Neural progenitor cell (in vitro differentiated cells): Measurements from ENCODE around the gene LIMS2. TPM values are rescaled to one million over a fixed set of nuclear protein-coding genes. Genes with fewer than 3 reads are reported as not detected.

Source experiments
- DNase-seq: peaks from one replicate; pipeline ENCODE4 v3.0.0-alpha.2; 2016; ENCODE audit warnings: low spot score
- H2AFZ ChIP-seq: fragments of 200-600 bp; sonication (generic); replicated peaks from 2 replicates; pipeline ENCODE4 v1.6.1; 2016; ENCODE audit warnings: antibody characterized with exemption
- H3F3A ChIP-seq: fragments of 200-600 bp; sonication (generic); 2 replicates; pipeline ENCODE4 v1.6.1; 2016; ENCODE audit warnings: antibody characterized with exemption, low read depth
- H3K27ac ChIP-seq: fragments of 200-600 bp; sonication (generic); 2 replicates; pipeline ENCODE4 v1.5.1; 2016; ENCODE audit warnings: mild to moderate bottlenecking
- H3K27me3 ChIP-seq: fragments of 200-600 bp; sonication (generic); 2 replicates; pipeline ENCODE4 v1.6.1; 2016; ENCODE audit warnings: mild to moderate bottlenecking, moderate library complexity
- H3K36me3 ChIP-seq: fragments of 200-600 bp; sonication (generic); 2 replicates; pipeline ENCODE4 v1.5.1; 2016
- H3K4me1 ChIP-seq: fragments of 200-600 bp; sonication (generic); 2 replicates; pipeline ENCODE4 v1.6.1; 2016; ENCODE audit warnings: mixed run types
- H3K4me2 ChIP-seq: fragments of 200-600 bp; sonication (generic); 2 replicates; pipeline ENCODE4 v1.6.1; 2016
- H3K4me3 ChIP-seq: fragments of 200-600 bp; sonication (generic); 2 replicates; pipeline ENCODE4 v1.5.1; 2016
- H3K79me2 ChIP-seq: fragments of 200-600 bp; sonication (generic); 2 replicates; pipeline ENCODE4 v1.6.1; 2016; ENCODE audit warnings: low read depth
- H3K9ac ChIP-seq: fragments of 200-600 bp; sonication (generic); 2 replicates; pipeline ENCODE4 v1.6.1; 2016
- H3K9me3 ChIP-seq: fragments of 200-600 bp; sonication (generic); 2 replicates; pipeline ENCODE4 v1.5.1; 2016; ENCODE audit warnings: low read depth
- H4K20me1 ChIP-seq: fragments of 200-600 bp; sonication (generic); 2 replicates; pipeline ENCODE4 v1.6.1; 2016; ENCODE audit warnings: low read depth
- H3K27ac Mint-ChIP-seq: 3 replicates; pipeline ENCODE4 v1.8.0; 2021; ENCODE audit warnings: mixed read lengths
- H3K27me3 Mint-ChIP-seq: 2 replicates; pipeline ENCODE4 v1.8.0; 2022; ENCODE audit warnings: low read depth, mild to moderate bottlenecking, inconsistent platforms, moderate library complexity, mixed read lengths; ENCODE audit not compliant: insufficient read depth
- H3K36me3 Mint-ChIP-seq: 3 replicates; pipeline ENCODE4 v1.8.0; 2021; ENCODE audit warnings: mixed read lengths
- H3K4me1 Mint-ChIP-seq: 3 replicates; pipeline ENCODE4 v1.8.0; 2021; ENCODE audit warnings: mixed read lengths
- H3K4me3 Mint-ChIP-seq: 3 replicates; pipeline ENCODE4 v1.8.0; 2021; ENCODE audit warnings: mild to moderate bottlenecking, moderate library complexity, mixed read lengths
- H3K9me3 Mint-ChIP-seq: 3 replicates; pipeline ENCODE4 v1.8.0; 2020; ENCODE audit warnings: mixed read lengths
- CTCF ChIP-seq: fragments of 200-600 bp; sonication (generic); IDR thresholded peaks from 2 replicates; pipeline ENCODE4 v1.5.1; 2017; ENCODE audit warnings: antibody characterized with exemption, mild to moderate bottlenecking
- EZH2 ChIP-seq: fragments of 200-600 bp; sonication (generic); IDR thresholded peaks from 2 replicates; pipeline ENCODE4 v1.6.1; 2017; ENCODE audit warnings: antibody characterized with exemption, mild to moderate bottlenecking, moderate library complexity
- EZH2phosphoT487 ChIP-seq: fragments of 200-600 bp; sonication (generic); IDR thresholded peaks from 2 replicates; pipeline ENCODE4 v1.6.1; 2017; ENCODE audit warnings: antibody characterized with exemption
- total RNA-seq: library from RNA; depleted of rRNA; stranded (reverse); fragments of >200 nt; gene quantifications from 2 replicates; pipeline ENCODE4 v1.2.3, GENCODE V29; 2015; ENCODE audit warnings: low replicate concordance

LIMS2 gene
- total RNA-seq, 1 donor from 2014 or later, result not detected

- Histone ChIP-seq H3K27me3 (peaks cover 65% of the 10 kb centered on the region), H3K79me2 (no peaks in the 10 kb centered on the region), H3K27ac (no peak overlapping the region), H3K4me2 (no peak overlapping the region), H3K4me1 (peaks cover 5% of the 10 kb centered on the region), H3K36me3 (no peaks in the 10 kb centered on the region), H3K9me3 (no peaks in the 10 kb centered on the region), H3F3A (no peaks in the 10 kb centered on the region), H3K4me3 (no peak overlapping the region), H4K20me1 (peaks cover 12% of the 10 kb centered on the region), H3K9ac (no peak overlapping the region), H2AFZ (no peak overlapping the region)
- Mint-ChIP-seq H3K4me3 (no peak overlapping the region), H3K36me3 (no peaks in the 10 kb centered on the region), H3K9me3 (peaks cover 18% of the 10 kb centered on the region), H3K27me3 (peaks cover 21% of the 10 kb centered on the region), H3K4me1 (peaks cover 6% of the 10 kb centered on the region), H3K27ac (no peak overlapping the region)
- no peak for DNase-seq
- no peak for TF ChIP-seq CTCF
- no peak for TF ChIP-seq EZH2phosphoT487
Observed at GRCh38 chr2:127670957-127671290, 4.4 kb downstream of the LIMS2 start.

GRCh38 chr2:127670055-127670956 lies 5.0 kb downstream of the LIMS2 start:
- Histone ChIP-seq H3K79me2 (no peaks in the 10 kb centered on the region), H3K27ac (no peak overlapping the region), H3K36me3 (no peaks in the 10 kb centered on the region), H3K4me3 (no peak overlapping the region), H3K4me2 (no peak overlapping the region), H3F3A (no peaks in the 10 kb centered on the region), H3K27me3 (peaks cover 65% of the 10 kb centered on the region), H3K9ac (no peak overlapping the region), H4K20me1 (peaks cover 12% of the 10 kb centered on the region), H3K4me1 (peaks cover 3% of the 10 kb centered on the region), H2AFZ (no peak overlapping the region), H3K9me3 (no peaks in the 10 kb centered on the region)
- Mint-ChIP-seq H3K36me3 (no peaks in the 10 kb centered on the region), H3K27ac (no peak overlapping the region), H3K9me3 (peaks cover 18% of the 10 kb centered on the region), H3K4me3 (no peak overlapping the region), H3K27me3 (peaks cover 22% of the 10 kb centered on the region), H3K4me1 (peaks cover 3% of the 10 kb centered on the region)
- TF ChIP-seq EZH2, result no peak
- no peak for TF ChIP-seq EZH2phosphoT487
- no peak for TF ChIP-seq CTCF
- DNase-seq, result no peak

GRCh38 chr2:127669056-127669455 lies 6.3 kb downstream of the LIMS2 start:
- H3K9me3 Mint-ChIP-seq, result peaks cover 18% of the 10 kb centered on the region
- Histone ChIP-seq H3F3A (no peaks in the 10 kb centered on the region), H3K4me1 (peaks cover 8% of the 10 kb centered on the region), H3K9me3 (no peaks in the 10 kb centered on the region), H3K36me3 (no peaks in the 10 kb centered on the region), H3K9ac (no peak overlapping the region), H3K27ac (no peak overlapping the region), H3K4me3 (no peak overlapping the region), H4K20me1 (peaks cover 5% of the 10 kb centered on the region), H3K79me2 (no peaks in the 10 kb centered on the region), H2AFZ (no peak overlapping the region), H3K4me2 (no peak overlapping the region), H3K27me3 (peaks cover 65% of the 10 kb centered on the region)
- TF ChIP-seq CTCF (no peak), EZH2 (no peak), EZH2phosphoT487 (no peak)
- no peaks in the 10 kb centered on the region for H3K4me1 Mint-ChIP-seq
- peaks cover 24% of the 10 kb centered on the region for H3K27me3 Mint-ChIP-seq
- H3K36me3 Mint-ChIP-seq, result no peaks in the 10 kb centered on the region
- no peak overlapping the region for H3K27ac Mint-ChIP-seq
- H3K4me3 Mint-ChIP-seq, result no peak overlapping the region
- no peak for DNase-seq
